Heart right ventricle (tissue), 16 donors: ENCODE data around the gene SGSM2. TPM values are rescaled to one million over a fixed set of nuclear protein-coding genes. Genes with fewer than 3 reads are reported as not detected.

Source experiments
- ATAC-seq, 8 donors: fragments of 200-7000 bp; cut with Tn5 transposase; one replicate each; pipeline ENCODE4 v1.9.1; 2020; ENCODE audit warnings: mild to moderate bottlenecking in 8 of 8, moderate library complexity in 8 of 8, moderate number of reproducible peaks in 1 of 8
- DNase-seq, 2 donors: peaks; one replicate each; pipeline ENCODE4 v3.0.0-alpha.2; 2020
- H3K27ac ChIP-seq, 10 donors: fragments of 200-600 bp; sonication (generic) in 2 of 10; one replicate each; pipeline versions ENCODE4 v1.5.0 to v1.8.0; 2020 to 2022; ENCODE audit warnings: mild to moderate bottlenecking in 3 of 10
- H3K27me3 ChIP-seq, 7 donors: fragments of 200-600 bp; one replicate each; pipeline ENCODE4 v1.8.0; 2021 to 2022; ENCODE audit warnings: mild to moderate bottlenecking in 2 of 7
- H3K36me3 ChIP-seq, 9 donors: fragments of 200-600 bp; sonication (generic) in 1 of 9; one replicate each; pipeline versions ENCODE4 v1.5.0 to v1.8.0; 2020 to 2022; ENCODE audit warnings: mild to moderate bottlenecking in 2 of 9
- H3K4me1 ChIP-seq, 9 donors: fragments of 200-600 bp; sonication (generic) in 1 of 9; one replicate each; pipeline versions ENCODE4 v1.5.0 to v1.8.0; 2020 to 2022; ENCODE audit warnings: mild to moderate bottlenecking in 4 of 9
- H3K4me3 ChIP-seq, 10 donors: fragments of 200-600 bp; sonication (generic) in 2 of 10; one replicate each; pipeline versions ENCODE4 v1.5.0 to v1.8.0; 2020 to 2022; ENCODE audit warnings: mild to moderate bottlenecking in 7 of 10, moderate library complexity in 2 of 10
- H3K9me3 ChIP-seq, 11 donors: fragments of 200-600 bp in 10 of 11; sonication (generic) in 2 of 11; one replicate each; pipeline versions ENCODE4 v1.5.0 to v1.8.0; 2013 to 2022; ENCODE audit warnings: mild to moderate bottlenecking in 2 of 11, control low read depth in 1 of 11, moderate library complexity in 1 of 11
- WGBS, 2 donors: extraction: QIAGEN DNeasy Blood & Tissue Kit; methylation state at CpG; one replicate each; pipeline ENCODE4 v1.1.7; 2013; ENCODE audit warnings: inconsistent platforms in 1 of 2; 5-methylcytosine and 5-hydroxymethylcytosine counted together
- intact Hi-C, 10 donors: fragments of 100-400 bp; cut with DNase I; formaldehyde crosslinking; loops; one replicate each; pipeline versions ENCODE4 v1.11.1 to v1.14.2; 2022
- polyA plus RNA-seq, 2 donors: library from polyadenylated mRNA; stranded (reverse); fragments of 200-250 nt; gene quantifications; one replicate each; pipeline ENCODE4 v1.2.3, GENCODE V29; 2013
- total RNA-seq, 10 donors: library from RNA; stranded (reverse); fragmentation: NEBNext Ultra II Directional in 3 of 10; extraction: Animal tissue kit (Norgen Biotek cat#: 25700) in 3 of 10; gene quantifications; one replicate each; pipeline versions ENCODE4 v1.2.1 to v1.2.4, GENCODE V29; 2021 to 2023
- TF ChIP-seq, protein P1 (sequence below), 9 donors: fragments of 200-600 bp; sonication (generic) in 2 of 9; IDR thresholded peaks; one replicate each; pipeline versions ENCODE4 v1.5.0 to v1.8.0; 2021 to 2022; ENCODE audit warnings: antibody characterized with exemption in 9 of 9, mild to moderate bottlenecking in 5 of 9, moderate library complexity in 1 of 9
- donor health status: Arrhythmogenic right ventricular cardiomyopathy.
- donor health status: ischemic (EF 13 %, LVEDD 7.1; RV severe dilation, severe dysfunction).
- donor health status: healthy with polysubstance abuse.
- donor health status: DM: no; HTN: yes; CAD: no.
- donor health status: DM: no; HTN: no; CAD: no.
- donor health status: ischemic (EF 25% LVEDD 6.9; RV normal size, moderate dysfunction).
- donor health status: ischemic (EF 25% LVEDD 5.7; RV mildly dilated, moderate dysfunction).
- donor health status: healthy.
- donor health status: DM: yes; HTN: yes; CAD: no.
- donor health status: Ischemic cardiomyopathy.
- donor health status: ischemic (EF 35%, LVEDD 5.7; RV mildly dilated, moderate dysfunction).
- donor health status: nonischemic (EF 11% LVEDD 7.7; RV severe dilation, severe dysfunction).
- donor health status: DM: yes; HTN: yes; CAD: no.
- donor health status: PGD.
- donor health status: ischemic (EF 29% LVEDD 5.4; RV normal size, mild dysfunction).
- donor health status: nonischemic (EF 23%, LVEDD 6.1; RV moderate dilation, normal function).

The SGSM2 gene
- total and polyA plus RNA-seq, 12 donors, result 21.0 to 75.1 (median 27.0) TPM

DNA sequence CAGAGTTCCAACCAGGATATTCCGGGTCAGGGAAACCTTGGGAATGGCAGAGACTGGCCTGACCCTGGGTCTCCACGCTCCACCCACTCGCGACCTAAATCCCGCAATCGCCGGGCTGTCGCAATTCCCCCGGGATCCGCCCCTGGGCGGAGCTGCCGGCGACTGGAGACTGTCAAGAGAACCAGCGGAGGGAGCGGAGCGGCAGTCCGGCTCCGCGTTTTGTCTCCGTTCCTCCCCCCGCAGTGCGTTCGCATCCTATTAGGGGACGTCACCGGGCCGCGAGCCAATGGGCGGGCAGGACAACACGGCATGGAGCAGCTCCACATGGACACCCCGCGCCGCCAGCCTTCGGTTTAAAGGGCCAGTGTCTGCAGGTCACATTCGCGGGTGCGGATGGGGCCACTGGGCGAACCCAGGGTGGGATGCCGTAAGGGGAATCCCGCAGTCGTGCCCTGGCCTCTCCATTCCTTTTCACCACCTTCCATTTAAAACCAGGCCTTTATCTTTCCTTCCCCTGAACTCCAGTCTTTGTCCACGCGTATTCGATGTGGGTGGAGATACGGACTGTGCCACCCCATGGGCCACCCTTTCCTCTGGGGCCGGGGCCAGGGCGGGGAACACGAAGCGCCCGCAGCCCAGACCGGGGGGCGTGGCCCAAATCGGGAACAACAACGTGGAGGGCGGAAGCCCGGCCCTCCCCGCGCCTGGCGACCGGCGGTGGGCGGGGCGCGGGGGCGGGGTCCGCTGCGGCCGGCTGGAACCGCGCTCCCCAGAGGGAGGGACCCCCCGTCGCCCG, 64.3 kb downstream of the SGSM2 start:
- TF ChIP-seq, protein P1, sequence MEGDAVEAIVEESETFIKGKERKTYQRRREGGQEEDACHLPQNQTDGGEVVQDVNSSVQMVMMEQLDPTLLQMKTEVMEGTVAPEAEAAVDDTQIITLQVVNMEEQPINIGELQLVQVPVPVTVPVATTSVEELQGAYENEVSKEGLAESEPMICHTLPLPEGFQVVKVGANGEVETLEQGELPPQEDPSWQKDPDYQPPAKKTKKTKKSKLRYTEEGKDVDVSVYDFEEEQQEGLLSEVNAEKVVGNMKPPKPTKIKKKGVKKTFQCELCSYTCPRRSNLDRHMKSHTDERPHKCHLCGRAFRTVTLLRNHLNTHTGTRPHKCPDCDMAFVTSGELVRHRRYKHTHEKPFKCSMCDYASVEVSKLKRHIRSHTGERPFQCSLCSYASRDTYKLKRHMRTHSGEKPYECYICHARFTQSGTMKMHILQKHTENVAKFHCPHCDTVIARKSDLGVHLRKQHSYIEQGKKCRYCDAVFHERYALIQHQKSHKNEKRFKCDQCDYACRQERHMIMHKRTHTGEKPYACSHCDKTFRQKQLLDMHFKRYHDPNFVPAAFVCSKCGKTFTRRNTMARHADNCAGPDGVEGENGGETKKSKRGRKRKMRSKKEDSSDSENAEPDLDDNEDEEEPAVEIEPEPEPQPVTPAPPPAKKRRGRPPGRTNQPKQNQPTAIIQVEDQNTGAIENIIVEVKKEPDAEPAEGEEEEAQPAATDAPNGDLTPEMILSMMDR (IDR thresholded peaks at IDR 0.05), result no peak
- Histone ChIP-seq H3K9me3 (no peaks in the 10 kb centered on the region), H3K27me3 (no peaks in the 10 kb centered on the region), H3K4me3 (peak overlapping the region; percentile 10 to 99 (median 89)), H3K27ac (peak overlapping the region; percentile 92 to 100 (median 98)), H3K36me3 (no peaks in the 10 kb centered on the region), H3K4me1 (peaks cover 28 to 70% (median 66%) of the 10 kb centered on the region in 9 donors)
- 0 to 1% methylated on average over 66 to 72 of the region's 72 CpGs for WGBS, 2 donors
- ATAC-seq (peak; percentile 56 to 80 (median 74)), DNase-seq (peak; percentile 100)
- intact Hi-C loops, result loop anchor here in 3 of 10 donors (1.0 to 10.0 kb wide), 3 partner anchors 8 to 337 kb away; no protein-coding TSS in a partner anchor

DNA sequence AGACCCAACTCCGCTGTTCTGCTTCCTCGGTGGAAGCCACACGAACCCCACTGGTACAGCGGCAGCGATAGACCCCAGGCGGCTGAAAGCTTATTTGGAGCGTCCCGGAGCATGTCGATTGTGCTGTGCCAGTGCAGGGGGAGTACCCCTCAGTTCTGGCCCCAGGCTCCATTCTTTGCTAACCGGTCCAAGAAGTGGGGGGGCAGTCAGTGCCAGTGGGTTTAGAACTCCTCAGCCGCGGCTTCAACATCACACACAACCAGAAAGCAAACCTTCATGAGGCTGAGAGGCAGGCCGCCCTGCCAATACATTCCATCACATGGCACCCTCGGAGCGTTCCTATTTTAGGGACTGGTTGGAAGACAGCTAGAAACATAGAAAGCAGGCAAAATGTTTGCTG, 65.2 kb downstream of the SGSM2 start:
- no peak for DNase-seq

DNA sequence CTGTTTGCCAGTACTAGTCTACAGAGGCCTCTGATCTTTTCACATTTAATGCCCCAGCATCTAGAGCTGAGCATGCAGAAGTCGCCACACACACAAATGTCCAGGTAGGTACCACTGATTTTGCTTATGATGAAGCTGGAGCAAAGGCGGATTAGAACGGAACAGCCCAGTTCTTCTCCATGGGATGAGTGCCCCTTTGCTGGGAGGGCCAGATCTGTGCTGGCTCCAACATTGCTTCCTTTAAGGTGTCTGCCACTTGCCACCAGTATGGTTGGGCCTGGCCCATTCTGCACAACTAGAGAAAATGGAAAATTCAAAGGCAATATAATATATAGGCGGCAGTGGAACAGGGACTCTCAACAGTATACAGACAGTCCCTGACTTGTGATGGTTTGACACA, 65.7 kb downstream of the SGSM2 start:
- Histone ChIP-seq H3K36me3 (no peaks in the 10 kb centered on the region), H3K27me3 (no peaks in the 10 kb centered on the region), H3K4me3 (no peak overlapping the region), H3K9me3 (no peaks in the 10 kb centered on the region), H3K27ac (peak overlapping the region in 6 of 10 donors; percentile 81 to 100 (median 98)), H3K4me1 (peaks cover 21 to 69% (median 64%) of the 10 kb centered on the region in 9 donors)
- intact Hi-C loops, result loop anchor here in 1 of 10 donors (10.0 kb wide), 1 partner anchor 338 kb away; no protein-coding TSS in a partner anchor
- WGBS, 2 donors, result 94% methylated on average over 4 of the region's 4 CpGs
- ATAC-seq (no peak), DNase-seq (no peak)
- TF ChIP-seq, protein P1 (IDR thresholded peaks at IDR 0.05), result no peak

More for the DNA sequence above, 65.2 kb downstream of the SGSM2 start:
- no peaks in the 10 kb centered on the region for H3K36me3 ChIP-seq
- H3K4me1 ChIP-seq, result peaks cover 26 to 70% (median 66%) of the 10 kb centered on the region in 9 donors
- no peak for ATAC-seq
- H3K4me3 ChIP-seq, result peak overlapping the region; percentile 10 to 99 (median 89)
- H3K9me3 ChIP-seq, result no peaks in the 10 kb centered on the region
- intact Hi-C loops, result loop anchor here in 1 of 10 donors (10.0 kb wide), 1 partner anchor 338 kb away; no protein-coding TSS in a partner anchor
- TF ChIP-seq, protein P1 (IDR thresholded peaks at IDR 0.05), result no peak
- 18 to 25% methylated on average over 15 of the region's 15 CpGs for WGBS, 2 donors
- H3K27me3 ChIP-seq, result no peaks in the 10 kb centered on the region
- H3K27ac ChIP-seq, result peak overlapping the region; percentile 92 to 100 (median 98)

DNA sequence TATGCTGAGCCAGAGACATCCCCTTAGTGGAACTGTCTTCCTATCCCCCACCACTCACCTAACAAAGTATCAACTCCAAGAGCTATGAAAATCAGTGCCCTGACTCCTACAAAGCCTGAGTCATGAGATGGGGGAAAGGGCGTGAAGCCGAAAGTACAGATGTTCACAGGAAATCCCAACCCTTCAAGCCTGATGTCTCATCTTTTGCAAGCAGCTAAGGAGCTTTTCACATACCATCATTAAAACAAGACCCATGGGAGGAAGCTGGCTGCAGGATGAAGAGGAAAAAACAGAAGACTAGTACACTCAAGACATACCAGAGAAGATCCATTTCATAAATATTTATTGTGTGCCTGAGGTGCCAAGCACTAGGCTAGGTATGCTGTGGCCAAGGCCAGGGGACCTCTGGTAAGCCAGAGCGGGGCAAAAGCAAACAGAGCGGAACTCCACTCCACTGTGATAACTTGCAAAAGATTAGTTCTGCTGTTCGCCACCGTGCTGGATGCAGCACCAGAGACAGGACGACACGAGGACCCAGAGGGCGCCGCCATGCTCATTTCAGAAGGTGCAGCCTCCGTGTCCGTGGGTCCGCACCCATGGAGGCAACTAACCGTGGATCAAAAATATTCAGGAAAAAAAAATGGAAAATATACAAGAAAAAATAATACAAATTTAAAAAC, 68.1 kb downstream of the SGSM2 start:
- intact Hi-C loops, result loop anchor here in 1 of 10 donors (10.0 kb wide), 1 partner anchor 341 kb away; no protein-coding TSS in a partner anchor
- Histone ChIP-seq H3K9me3 (no peaks in the 10 kb centered on the region), H3K36me3 (no peaks in the 10 kb centered on the region), H3K4me3 (no peak overlapping the region), H3K27me3 (no peaks in the 10 kb centered on the region), H3K4me1 (peaks cover 12 to 57% (median 54%) of the 10 kb centered on the region in 9 donors), H3K27ac (peak overlapping the region in 6 of 10 donors; percentile 37 to 97 (median 82))
- DNase-seq (no peak), ATAC-seq (no peak)
- 79 to 82% methylated on average over 14 of the region's 14 CpGs for WGBS, 2 donors
- TF ChIP-seq, protein P1 (IDR thresholded peaks at IDR 0.05), result no peak
